DMS 273 (cell line): Measurements from ENCODE around the gene MPPE1.
"Not testable (repeated sequence)": the region's sequence is repeated elsewhere in the genome, so short reads cannot be mapped to it uniquely, and the experiment has no call there.

Experiments
- DNase-seq: peaks from one replicate; lab custom pipeline; 2025; ENCODE audit not compliant: unreplicated experiment; lab: John Stamatoyannopoulos, UW

MPPE1 gene

GRCh38 chr18:11927497-11927896, 19.4 kb upstream of the MPPE1 start:
- no peak for DNase-seq

- no peak for DNase-seq
Observed at GRCh38 chr18:11925800-11926481, 17.8 kb upstream of the MPPE1 start.

GRCh38 chr18:11923450-11923849, 15.3 kb upstream of the MPPE1 start:
- DNase-seq: no peak

GRCh38 chr18:11919522-11919921, 11.4 kb upstream of the MPPE1 start:
- DNase-seq: not testable (repeated sequence)

- not testable (repeated sequence) for DNase-seq
Observed at GRCh38 chr18:11916880-11917279, 8.8 kb upstream of the MPPE1 start.

- peak; percentile 8 for DNase-seq
Observed at GRCh38 chr18:11909591-11910026, 1.5 kb upstream of the MPPE1 start.

GRCh38 chr18:11909061-11909455, 941 bp upstream of the MPPE1 start:
- DNase-seq: no peak

GRCh38 chr18:11906926-11907874, 917 bp downstream of the MPPE1 start:
- no peak for DNase-seq

- DNase-seq: no peak
Observed at GRCh38 chr18:11906176-11906575, 1.9 kb downstream of the MPPE1 start.

GRCh38 chr18:11905613-11906012, 2.5 kb downstream of the MPPE1 start:
- DNase-seq: no peak

- DNase-seq: no peak
Observed at GRCh38 chr18:11902522-11903292, 5.4 kb downstream of the MPPE1 start.

- no peak for DNase-seq
Observed at GRCh38 chr18:11901826-11902438, 6.2 kb downstream of the MPPE1 start.

- no peak for DNase-seq
Observed at GRCh38 chr18:11899063-11899462, 9.1 kb downstream of the MPPE1 start.

- DNase-seq: no peak
Observed at GRCh38 chr18:11897781-11898180, 10.3 kb downstream of the MPPE1 start.

GRCh38 chr18:11892438-11892837, 15.7 kb downstream of the MPPE1 start:
- not testable (repeated sequence) for DNase-seq

GRCh38 chr18:11891737-11892136, 16.4 kb downstream of the MPPE1 start:
- no peak for DNase-seq

GRCh38 chr18:11889284-11889683, 18.8 kb downstream of the MPPE1 start:
- no peak for DNase-seq

- DNase-seq: no peak
Observed at GRCh38 chr18:11888726-11889125, 19.4 kb downstream of the MPPE1 start.

- no peak for DNase-seq
Observed at GRCh38 chr18:11887328-11888128, 20.6 kb downstream of the MPPE1 start.

- no peak for DNase-seq
Observed at GRCh38 chr18:11886577-11887110, 21.5 kb downstream of the MPPE1 start.
